GM15510 (cell line): Measurements from ENCODE around the gene PTPN14.

Experiments
- POLR2A ChIP-seq: IDR thresholded peaks from 3 replicates; pipeline ENCODE4 v1.6.1; 2011; ENCODE audit warnings: borderline replicate concordance; ENCODE audit not compliant: insufficient read length; ENCODE audit errors: extremely low read depth

Gene PTPN14

GRCh38 chr1:214491468-214492146 lies 59.8 kb downstream of the PTPN14 start:
- no peak for TF ChIP-seq POLR2A

DNA sequence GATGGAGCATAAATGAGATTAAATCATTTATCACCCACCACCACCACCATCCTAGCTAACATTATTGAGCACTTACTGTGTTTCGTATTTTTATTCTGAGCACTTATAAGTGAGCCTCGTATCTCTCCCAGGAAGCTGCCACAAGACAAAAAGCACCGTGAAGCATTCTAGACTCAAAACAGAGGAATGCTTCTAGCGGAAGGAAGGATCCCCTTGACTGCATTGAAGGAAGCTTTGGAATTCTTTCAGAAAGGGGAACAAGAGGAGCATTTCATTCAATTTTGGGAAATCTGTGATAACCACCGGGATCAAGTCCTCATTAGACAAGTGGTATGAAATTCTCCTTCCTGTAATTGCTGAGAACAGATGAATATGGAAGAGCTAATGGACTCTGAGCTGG lies 66.3 kb downstream of the PTPN14 start:
- no peak for TF ChIP-seq POLR2A

DNA sequence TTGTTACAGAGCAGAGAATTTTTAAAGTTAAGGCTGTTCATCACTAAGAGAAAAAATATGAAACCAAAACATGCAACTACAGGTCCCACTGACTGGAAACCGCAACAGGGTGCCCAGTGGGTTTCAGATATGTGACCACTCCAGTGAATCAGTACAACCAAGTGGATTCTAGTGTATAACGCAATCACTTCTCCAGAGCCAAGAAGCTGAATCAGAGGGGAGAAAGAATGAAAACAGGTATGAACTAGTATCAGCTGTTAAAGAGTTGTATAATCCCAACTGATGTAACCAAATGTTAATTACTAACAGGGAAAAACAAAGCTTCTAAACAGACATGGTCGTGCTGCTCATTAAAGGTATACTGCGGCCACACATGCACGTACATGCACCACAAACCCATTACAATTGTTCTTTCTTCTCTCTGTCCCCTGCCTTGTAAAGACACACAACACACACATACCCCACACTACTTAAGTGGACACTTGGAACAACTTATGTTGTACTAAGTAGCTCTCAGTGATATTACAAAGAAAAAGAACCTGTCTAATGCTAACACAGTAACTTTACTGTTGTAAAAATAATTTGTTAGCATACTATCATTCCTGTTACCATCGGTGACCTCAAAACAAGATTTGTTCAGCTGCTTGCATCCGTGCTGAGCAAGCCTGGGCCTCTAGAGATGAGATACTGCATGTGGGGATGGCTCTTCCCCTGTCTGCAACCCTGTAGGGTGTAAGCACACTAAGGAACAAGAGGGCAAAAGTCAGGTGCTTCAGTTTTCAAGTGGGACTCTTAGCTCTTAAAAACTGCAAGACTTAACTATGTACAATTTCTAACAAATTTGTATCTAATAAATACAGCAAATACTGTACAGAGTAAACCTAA lies 74.2 kb downstream of the PTPN14 start:
- no peak for TF ChIP-seq POLR2A

- TF ChIP-seq POLR2A: no peak
Observed at GRCh38 chr1:214476229-214476985, 75.0 kb downstream of the PTPN14 start.

DNA sequence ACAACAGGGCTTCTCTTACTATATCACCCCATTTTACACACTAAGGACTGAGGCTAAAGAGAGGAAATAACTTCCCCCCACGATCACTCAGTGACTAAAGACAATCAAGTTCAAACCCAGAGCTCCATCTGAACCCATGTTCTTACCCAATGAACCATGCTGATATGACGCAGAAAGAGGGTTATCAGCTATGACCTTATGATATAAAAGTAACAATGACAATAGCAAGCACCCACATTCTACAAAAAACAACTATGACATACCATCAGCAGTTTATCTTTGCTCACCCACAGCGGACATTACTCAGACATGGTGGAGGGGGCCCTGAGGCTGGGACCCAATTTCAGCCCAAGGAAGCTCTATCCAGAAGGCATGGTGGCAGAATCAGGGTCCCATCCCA lies 75.7 kb downstream of the PTPN14 start:
- TF ChIP-seq POLR2A: no peak

DNA sequence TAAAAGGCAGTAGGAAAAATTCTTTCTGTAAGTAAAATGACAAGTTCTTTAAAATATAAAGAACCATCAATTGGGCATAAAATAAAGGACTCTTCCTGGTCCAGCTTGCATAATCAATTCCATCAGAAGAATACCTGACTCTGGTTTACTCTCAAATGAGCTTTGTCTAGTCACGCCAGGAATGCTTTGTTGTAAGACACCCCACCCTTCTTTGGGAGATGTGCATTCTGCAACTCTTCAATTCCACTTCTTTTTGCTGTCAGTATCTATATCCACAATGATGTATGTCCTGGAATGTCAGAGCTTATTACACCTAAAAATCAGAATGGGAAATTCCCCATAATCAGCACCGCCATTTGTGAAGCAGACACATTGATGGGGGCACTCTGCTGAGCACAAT lies 76.1 kb downstream of the PTPN14 start:
- no peak for TF ChIP-seq POLR2A

- no peak for TF ChIP-seq POLR2A
Observed at GRCh38 chr1:214474467-214474866, 76.9 kb downstream of the PTPN14 start.

- no peak for TF ChIP-seq POLR2A
Observed at GRCh38 chr1:214473862-214474261, 77.5 kb downstream of the PTPN14 start.

DNA sequence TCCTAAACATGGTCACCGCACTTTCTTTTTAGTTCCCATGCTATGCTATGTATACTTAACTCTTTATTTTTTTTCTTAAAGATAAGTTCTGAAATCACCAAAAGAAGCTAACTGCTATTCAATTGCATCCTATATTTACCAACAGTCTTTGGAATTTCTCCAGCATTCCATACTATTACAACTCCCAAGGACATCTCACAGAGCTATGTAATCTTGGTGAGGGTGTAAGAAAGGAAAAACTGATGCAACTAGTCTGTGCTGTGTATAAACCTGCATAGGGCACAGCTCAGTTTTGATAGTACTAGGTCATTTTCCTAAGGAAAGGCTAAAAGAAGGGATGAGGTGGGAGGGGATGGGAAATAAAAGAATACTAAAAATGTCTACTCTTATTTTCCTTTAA lies 78.0 kb downstream of the PTPN14 start:
- TF ChIP-seq POLR2A: no peak

DNA sequence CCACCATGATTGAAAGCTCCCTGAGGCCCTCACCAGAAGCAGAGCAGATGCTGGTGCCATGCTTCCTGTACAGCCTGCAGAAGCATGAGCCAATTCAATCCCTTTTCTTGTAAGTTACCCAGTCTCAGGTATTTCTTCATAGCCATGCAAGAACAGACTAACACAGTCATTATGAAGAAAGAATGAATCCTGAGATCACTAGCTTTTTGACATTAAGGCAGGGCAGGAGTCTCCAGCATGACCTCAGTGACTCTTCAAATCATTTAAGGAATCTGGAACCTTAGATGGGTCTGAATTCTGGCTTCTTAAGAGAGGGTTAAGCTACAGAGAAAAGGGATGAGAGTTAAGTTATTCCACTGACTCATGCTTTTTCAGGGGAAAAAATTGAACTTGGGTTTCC lies 79.0 kb downstream of the PTPN14 start:
- TF ChIP-seq POLR2A: no peak

DNA sequence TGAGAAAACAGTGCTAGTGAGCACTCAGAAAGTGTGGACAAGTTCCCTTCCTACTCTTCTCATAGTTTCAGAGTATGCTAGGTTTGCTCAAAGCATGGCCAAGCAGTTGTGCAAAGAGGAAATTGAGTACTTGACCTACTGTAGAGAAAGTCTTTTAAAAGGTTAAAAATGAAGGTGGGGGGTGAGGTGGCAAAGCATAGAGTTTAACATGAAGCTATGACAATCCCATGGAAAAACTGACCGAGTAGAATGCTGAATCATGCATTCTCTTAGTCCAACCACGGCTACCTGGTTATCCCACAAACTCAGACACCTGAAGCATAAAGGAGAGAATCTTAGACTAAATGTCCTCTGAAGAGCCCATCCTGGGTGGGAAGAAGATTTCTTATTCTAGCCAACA lies 79.9 kb downstream of the PTPN14 start:
- TF ChIP-seq POLR2A: no peak

DNA sequence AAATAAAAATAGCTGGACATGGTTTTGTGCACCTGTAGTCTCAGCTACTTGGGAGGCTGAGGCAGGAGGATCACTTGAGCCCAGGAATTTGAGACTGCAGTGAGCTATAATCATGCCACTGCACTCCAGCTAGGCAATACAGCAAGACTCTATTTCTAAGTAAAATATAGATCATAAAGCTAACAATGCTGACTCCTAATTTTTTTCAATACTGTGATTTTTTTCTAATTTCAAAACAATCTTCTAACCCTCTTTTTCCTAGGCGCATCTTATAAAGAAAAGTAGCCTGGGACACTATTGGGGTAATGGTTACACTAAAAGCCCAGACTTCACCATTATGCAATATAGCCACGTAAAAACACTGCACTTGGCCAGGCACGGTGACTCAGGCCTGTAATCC lies 81.3 kb downstream of the PTPN14 start:
- TF ChIP-seq POLR2A: no peak

GRCh38 chr1:214469290-214469689 lies 82.1 kb downstream of the PTPN14 start:
- TF ChIP-seq POLR2A: no peak

DNA sequence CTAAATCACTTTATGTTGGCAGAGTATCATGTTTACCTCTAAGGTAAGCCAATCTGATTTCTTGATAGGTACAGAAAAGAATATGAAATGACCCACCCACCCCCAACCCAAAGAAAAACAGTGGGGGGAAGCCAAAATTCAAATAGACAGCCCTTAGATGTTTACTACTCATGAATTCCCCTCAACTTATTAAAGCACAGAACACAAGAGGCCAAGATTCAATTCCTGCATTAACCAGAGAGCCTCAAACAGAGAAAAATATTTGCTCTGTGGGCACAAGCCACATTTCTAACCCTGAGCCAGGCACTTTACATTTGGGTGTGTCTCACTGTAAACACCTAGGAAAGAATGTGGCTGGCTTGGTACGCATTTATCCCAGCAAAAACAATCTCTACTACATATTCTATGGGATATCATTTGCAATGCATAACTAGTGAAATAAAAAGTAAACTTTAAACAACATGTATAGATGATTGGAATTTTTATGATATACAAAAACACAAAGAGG lies 84.3 kb downstream of the PTPN14 start:
- no peak for TF ChIP-seq POLR2A
